ENCODE data around the gene PITPNM1.

- no peak for TF ChIP-seq CTCF (conservative IDR thresholded peaks at IDR 0.05; ENCODE audit: low read depth in 2 of 2)
- TF ChIP-seq EZH2 (IDR thresholded peaks at IDR 0.05; ENCODE audit: low read depth, unreplicated experiment) = no peak
- TF ChIP-seq POLR2AphosphoS5 (IDR thresholded peaks at IDR 0.05; ENCODE audit: low read depth) = no peak
- no peak for TF ChIP-seq REST (IDR thresholded peaks at IDR 0.05; ENCODE audit: unreplicated experiment)
- no peak for TF ChIP-seq STAT1 (IDR thresholded peaks at IDR 0.05; ENCODE audit: unreplicated experiment)
- TF ChIP-seq JUNB (IDR thresholded peaks at IDR 0.05; ENCODE audit: unreplicated experiment) = no peak
- TF ChIP-seq CREB1 (CRISPR knock-in tag; IDR thresholded peaks at IDR 0.05; ENCODE audit: low read depth) = no peak
- no peak for TF ChIP-seq EZH2phosphoT487 (IDR thresholded peaks at IDR 0.05; ENCODE audit: unreplicated experiment)
- TF ChIP-seq ETS1 (IDR thresholded peaks at IDR 0.05) = no peak
- TF ChIP-seq ZNF114 (CRISPR knock-in tag; IDR thresholded peaks at IDR 0.05) = no peak
- TF ChIP-seq ZNF462 (CRISPR knock-in tag; IDR thresholded peaks at IDR 0.05) = no peak
- TF ChIP-seq ZNF331 (CRISPR knock-in tag; IDR thresholded peaks at IDR 0.05; ENCODE audit: low read depth) = no peak
- TF ChIP-seq NANOG (IDR thresholded peaks at IDR 0.05; ENCODE audit: borderline replicate concordance) = no peak
These were observed 9.7 kb downstream of the PITPNM1 start for GRCh38 chr11:67495234-67496005.
